GM19438 (cell line): ENCODE data around the gene FNBP1.
"Not testable (repeated sequence)": the region's sequence is repeated elsewhere in the genome, so short reads cannot be mapped to it uniquely, and the experiment has no call there.

Experiments
- ATAC-seq: cut with Tn5 transposase; IDR thresholded peaks from one replicate; pipeline ENCODE4 v1.9.1; 2021; ENCODE audit warnings: low read depth; ENCODE audit not compliant: unreplicated experiment

FNBP1 gene

GRCh38 chr9:130023144-130023787 is 19.7 kb downstream of the FNBP1 start:
- ATAC-seq: peak; percentile 47

GRCh38 chr9:130022566-130023143 is 20.3 kb downstream of the FNBP1 start:
- ATAC-seq: no peak

- ATAC-seq: not testable (repeated sequence)
Measured at GRCh38 chr9:130021842-130022241, 21.1 kb downstream of the FNBP1 start.

DNA sequence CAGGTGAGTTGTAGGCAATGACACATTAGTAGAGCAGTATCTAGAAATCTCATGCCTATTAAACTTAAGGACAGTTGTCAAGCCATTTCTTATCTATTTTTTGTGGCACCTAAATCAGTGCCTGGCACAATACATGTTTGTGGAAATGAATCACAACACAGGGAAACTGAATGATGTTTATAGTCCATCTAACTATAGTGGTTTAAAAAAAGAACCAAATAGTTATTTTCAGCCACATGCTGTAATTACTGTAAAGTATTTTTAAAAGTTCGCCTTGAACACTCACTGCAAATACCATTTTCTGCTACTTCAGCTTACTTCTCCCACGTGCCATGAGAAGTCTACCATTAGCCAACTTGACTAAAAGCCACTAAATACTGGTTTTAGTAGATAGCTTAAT is 21.9 kb downstream of the FNBP1 start:
- no peak for ATAC-seq

DNA sequence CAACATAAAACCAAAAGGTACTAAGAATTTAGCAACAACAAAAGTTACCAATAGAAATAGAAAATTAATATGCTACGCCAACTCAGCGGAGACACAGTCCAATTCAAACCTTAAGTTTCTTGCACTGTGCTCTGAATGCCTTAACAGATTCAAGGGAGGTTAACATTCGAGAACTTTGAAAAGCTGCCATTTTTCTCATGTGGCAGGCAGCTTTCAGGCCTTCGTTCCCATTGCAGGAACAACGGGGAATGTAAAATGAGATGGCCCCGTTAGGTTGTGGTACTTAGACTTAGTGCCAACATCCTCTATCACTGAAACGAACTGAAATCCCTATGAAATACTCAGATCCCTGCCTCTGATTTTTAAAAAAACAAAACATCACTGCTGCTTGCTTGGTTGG is 22.4 kb downstream of the FNBP1 start:
- no peak for ATAC-seq

DNA sequence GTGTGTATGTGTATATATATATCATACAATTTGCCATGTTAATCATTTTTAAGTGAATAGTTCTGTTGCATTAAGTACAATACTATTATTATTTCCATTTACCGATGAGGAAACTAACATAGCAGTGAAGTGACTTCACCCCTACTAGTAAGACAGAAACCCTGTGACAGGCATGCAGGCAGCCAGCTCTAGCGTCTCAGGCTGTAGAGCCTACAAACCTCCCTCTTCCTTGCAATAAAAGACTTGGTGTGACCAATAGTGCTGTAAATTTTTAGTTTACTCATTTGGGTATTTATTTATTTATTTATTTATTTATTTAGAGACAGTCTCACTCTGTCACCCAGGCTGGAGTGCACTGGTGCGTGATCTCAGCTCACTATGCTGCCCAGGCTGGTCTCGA is 24.7 kb downstream of the FNBP1 start:
- ATAC-seq: no peak

DNA sequence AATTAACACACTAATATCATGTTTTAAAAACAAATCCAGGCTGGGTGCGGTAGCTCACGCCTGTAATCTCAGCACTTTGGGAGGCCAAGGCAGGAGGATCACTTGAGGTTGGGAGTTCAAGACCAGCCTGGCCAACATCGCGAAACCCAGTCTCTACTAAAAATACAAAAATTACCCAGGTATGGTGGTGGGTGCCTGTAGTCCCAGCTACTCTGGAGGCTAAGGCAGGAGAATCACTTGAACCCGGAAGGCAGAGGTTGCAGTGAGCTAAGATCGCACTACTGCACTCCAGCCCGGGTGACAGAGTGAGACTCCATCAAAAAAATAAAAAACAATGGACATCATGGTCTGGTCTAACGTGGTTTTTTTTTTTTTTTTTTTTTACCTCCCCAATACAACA is 25.5 kb downstream of the FNBP1 start:
- not testable (repeated sequence) for ATAC-seq

- ATAC-seq: no peak
Measured at GRCh38 chr9:130017076-130017475, 25.9 kb downstream of the FNBP1 start.

GRCh38 chr9:130015353-130016019 is 27.5 kb downstream of the FNBP1 start:
- ATAC-seq: no peak

GRCh38 chr9:130013326-130013725 is 29.7 kb downstream of the FNBP1 start:
- no peak for ATAC-seq

DNA sequence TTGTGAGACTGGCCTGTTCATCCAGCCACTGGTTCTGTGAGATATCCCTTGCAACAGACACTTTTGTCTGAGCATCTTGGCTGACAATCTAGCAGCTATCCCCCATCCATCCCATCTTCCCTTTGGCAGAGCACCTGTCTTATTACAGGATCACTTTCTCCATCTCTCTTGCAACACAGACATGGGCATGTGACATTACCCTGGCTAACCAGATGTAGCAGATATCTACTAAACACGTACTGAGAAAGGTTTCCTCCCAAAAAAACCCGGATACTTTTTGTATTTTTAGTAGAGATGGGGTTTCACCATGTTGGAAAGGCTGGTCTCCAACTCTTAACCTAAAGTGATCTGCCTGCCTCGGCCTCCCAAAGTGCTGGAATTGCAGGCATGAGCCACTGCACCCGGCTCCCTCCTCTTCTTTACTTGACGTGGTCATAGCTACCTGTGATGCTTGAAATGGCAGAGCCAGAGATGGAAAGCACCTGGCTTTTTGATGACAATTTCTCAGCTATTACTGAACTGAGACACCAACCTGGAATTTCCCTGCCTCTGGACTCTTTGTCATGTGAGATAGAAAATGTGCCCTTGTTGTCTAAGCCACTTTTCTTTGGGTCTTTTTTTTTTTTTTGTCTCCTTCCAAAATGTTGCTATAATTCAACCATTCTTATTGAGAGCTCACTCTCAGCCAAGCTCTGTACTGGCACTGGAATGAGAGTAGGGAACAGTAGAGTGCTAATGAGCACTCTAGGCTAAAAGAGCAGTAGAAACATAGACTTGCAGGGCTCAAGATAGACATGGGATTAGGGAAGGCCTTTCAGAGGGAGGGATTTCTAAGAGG is 32.6 kb downstream of the FNBP1 start:
- ATAC-seq: no peak

- ATAC-seq: not testable (repeated sequence)
Measured at GRCh38 chr9:130009546-130009945, 33.4 kb downstream of the FNBP1 start.

GRCh38 chr9:130008538-130008937 is 34.5 kb downstream of the FNBP1 start:
- ATAC-seq: no peak

DNA sequence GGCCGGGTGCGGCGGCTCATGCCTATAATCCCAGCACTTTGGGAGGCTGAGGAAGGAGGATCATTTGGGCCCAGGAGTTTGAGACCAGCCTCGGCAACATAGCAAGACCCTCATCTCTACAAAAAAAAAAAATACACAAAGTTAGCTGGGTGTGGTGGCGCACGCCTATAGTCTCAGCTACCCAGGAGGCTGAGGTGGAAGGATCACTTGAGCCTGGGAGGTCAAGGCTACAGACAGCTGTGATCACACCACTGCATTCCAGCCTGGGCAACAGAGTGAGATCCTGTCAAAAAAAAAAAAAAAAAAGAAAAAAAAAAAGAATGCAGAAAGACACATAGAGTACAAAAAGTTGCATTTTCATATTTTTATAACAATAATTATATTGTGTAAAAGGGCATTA is 36.0 kb downstream of the FNBP1 start:
- ATAC-seq: not testable (repeated sequence)

- ATAC-seq: no peak
Measured at GRCh38 chr9:130003943-130004552, 38.9 kb downstream of the FNBP1 start.

GRCh38 chr9:130002320-130002719 is 40.7 kb downstream of the FNBP1 start:
- no peak for ATAC-seq

DNA sequence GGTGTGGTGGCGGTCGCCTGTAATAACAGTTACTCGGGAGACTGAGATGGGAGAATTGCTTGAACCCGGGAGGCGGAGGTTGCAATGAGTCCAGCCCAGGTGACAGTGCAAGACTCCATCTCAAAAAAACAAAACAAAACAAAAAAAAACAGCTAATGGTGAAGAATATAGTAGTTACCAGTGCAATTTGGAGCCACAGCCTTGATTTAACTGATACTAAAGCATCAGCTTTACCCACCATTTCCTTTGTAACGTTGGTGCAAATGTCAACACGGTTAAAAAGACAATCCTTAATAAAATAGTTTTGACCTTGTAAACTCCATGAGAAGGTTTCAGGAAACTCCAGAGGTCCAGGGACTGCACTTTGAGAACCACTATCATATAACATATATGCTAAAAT is 41.8 kb downstream of the FNBP1 start:
- ATAC-seq: no peak

DNA sequence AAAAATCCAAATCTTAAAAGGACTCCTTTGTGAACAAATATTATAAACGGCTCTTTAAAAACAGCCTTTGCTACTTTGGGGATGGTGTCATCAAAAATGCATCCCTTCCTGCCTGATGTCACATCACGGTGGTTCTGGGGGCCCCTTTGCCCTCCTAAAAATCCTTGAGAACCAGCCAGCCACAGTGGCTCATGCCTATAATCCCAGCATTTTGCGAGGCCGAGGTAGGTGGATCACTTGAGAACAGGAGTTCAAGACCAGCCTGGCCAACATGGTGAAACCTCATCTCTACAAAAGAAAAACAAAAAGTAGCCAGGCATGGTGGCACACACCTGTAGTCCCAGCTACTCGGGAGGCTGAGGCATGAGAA is 43.9 kb downstream of the FNBP1 start:
- ATAC-seq: no peak

- ATAC-seq: no peak
Measured at GRCh38 chr9:129998491-129999140, 44.4 kb downstream of the FNBP1 start.

DNA sequence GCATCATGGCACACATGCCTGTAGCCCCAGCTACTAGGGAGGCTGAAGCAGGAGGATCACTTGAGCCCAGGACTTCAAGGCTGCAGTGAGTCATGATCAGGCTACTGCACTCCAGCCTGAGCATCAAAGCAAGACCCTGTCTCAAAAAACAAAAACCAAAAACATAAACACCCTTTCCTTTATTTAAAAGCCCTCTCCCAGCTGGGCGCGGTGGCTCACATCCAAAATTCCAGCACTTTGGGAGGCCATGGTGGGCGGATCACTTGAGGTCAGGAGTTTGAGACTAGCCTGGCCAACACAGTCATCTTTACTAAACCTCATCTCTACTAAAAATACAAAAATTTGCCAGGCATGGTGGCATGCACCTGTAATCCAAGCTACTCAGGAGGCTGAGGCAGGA is 45.3 kb downstream of the FNBP1 start:
- ATAC-seq: not testable (repeated sequence)
